Body of pancreas (tissue), 4 donors: Measurements from ENCODE around the gene PKNOX2. TPM values are rescaled to one million over a fixed set of nuclear protein-coding genes. Genes with fewer than 3 reads are reported as not detected.

ENCODE experiments used
- ATAC-seq: fragments of 150-250 bp; one replicate; pipeline ENCODE4 v1.9.1; 2016
- DNase-seq, 4 donors: peaks; one replicate each; pipeline ENCODE4 v3.0.0-alpha.2; 2019
- H3K27ac ChIP-seq, 4 donors: fragments of 200-600 bp; sonication (generic); 1 replicate in 3 of 4; 2 replicates in 1 of 4; pipeline versions ENCODE4 v1.5.1 to v1.6.1; 2016 to 2019; ENCODE audit warnings: mild to moderate bottlenecking in 1 of 4, mixed read lengths in 1 of 4, moderate library complexity in 1 of 4
- H3K27me3 ChIP-seq, 2 donors: fragments of 200-600 bp; sonication (generic); one replicate each; pipeline ENCODE4 v1.6.0; 2016; ENCODE audit warnings: mild to moderate bottlenecking in 1 of 2
- H3K36me3 ChIP-seq, 2 donors: fragments of 200-600 bp; sonication (generic); replicated peaks in 1 of 2; 2 replicates each; pipeline ENCODE4 v1.5.1; 2016; ENCODE audit warnings: low read depth in 2 of 2; ENCODE audit not compliant: insufficient read depth in 1 of 2
- H3K4me1 ChIP-seq: fragments of 200-600 bp; sonication (generic); one replicate; pipeline ENCODE4 v1.6.0; 2016
- H3K4me3 ChIP-seq, 2 donors: fragments of 200-600 bp; sonication (generic); 1 replicate in 1 of 2; 2 replicates in 1 of 2; pipeline ENCODE4 v1.5.1; 2016 to 2019
- H3K9me3 ChIP-seq, 3 donors: fragments of 200-600 bp; sonication (generic); 1 replicate in 2 of 3; 2 replicates in 1 of 3; pipeline ENCODE4 v1.5.1; 2016
- CTCF ChIP-seq, 7 experiments: fragments of 450-650 bp in 4 of 7; fragments of 200-600 bp in 3 of 7; sonication (generic) in 3 of 7; IDR thresholded peaks; one replicate each; pipeline ENCODE4 v1.5.1; 2016 to 2019; ENCODE audit warnings: antibody characterized with exemption in 7 of 7
- POLR2A ChIP-seq, 3 donors: fragments of 450-650 bp; IDR thresholded peaks; one replicate each; pipeline ENCODE4 v1.6.1; 2016; ENCODE audit warnings: antibody characterized with exemption in 3 of 3, mild to moderate bottlenecking in 2 of 3
- WGBS, 2 donors: methylation state at CpG; one replicate each; pipeline ENCODE4 v1.1.5; 2017; 5-methylcytosine and 5-hydroxymethylcytosine counted together
- intact Hi-C: fragments of 100-400 bp; cut with DNase I; formaldehyde crosslinking; loops from one replicate; pipeline ENCODE4 v1.15.1; 2023
- total RNA-seq, 2 donors: library from RNA; depleted of rRNA; stranded (reverse); fragments of >200 nt; gene quantifications; one replicate each; pipeline ENCODE4 v1.1.0, GENCODE V29; 2016

The PKNOX2 gene
- total RNA-seq, 2 donors from 2014 or later, result 4.2 to 4.9 TPM

DNA sequence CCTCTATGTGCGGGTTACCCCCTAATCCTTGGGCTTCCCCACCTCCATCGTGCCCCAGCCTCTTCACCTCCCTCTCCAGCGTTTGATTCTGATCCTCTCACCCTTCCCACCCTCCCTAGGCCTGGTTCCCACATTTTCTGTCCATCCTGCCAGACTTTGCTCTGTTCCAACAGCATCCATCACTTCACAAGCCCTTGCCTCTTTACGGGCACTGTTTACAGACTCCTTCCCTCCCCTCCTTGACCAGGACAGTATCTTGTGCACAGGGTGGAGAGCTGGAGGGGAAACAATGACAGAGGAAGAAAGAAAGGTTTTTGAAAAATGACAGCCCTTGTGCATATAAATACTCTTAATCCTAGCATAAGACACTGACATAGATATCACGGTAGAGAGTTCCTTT is 301.1 kb downstream of the PKNOX2 start:
- Histone ChIP-seq H3K27me3 (no peaks in the 10 kb centered on the region), H3K4me3 (no peak overlapping the region), H3K4me1 (no peaks in the 10 kb centered on the region), H3K36me3 (no peaks in the 10 kb centered on the region), H3K9me3 (no peaks in the 10 kb centered on the region), H3K27ac (no peak overlapping the region)
- intact Hi-C loops, result no loop called here
- 36 to 53% methylated on average over 5 of the region's 5 CpGs for WGBS, 2 donors
- TF ChIP-seq POLR2A (IDR thresholded peaks at IDR 0.05) (no peak), CTCF (IDR thresholded peaks at IDR 0.05) (no peak)
- no peak for ATAC-seq
- DNase-seq, result no peak

GRCh38 chr11:125468025-125468424 is 303.5 kb downstream of the PKNOX2 start:
- no peak for TF ChIP-seq CTCF (IDR thresholded peaks at IDR 0.05)
- TF ChIP-seq POLR2A (IDR thresholded peaks at IDR 0.05), result no peak
- H3K4me1 ChIP-seq, result no peaks in the 10 kb centered on the region
- intact Hi-C loops, result no loop called here

GRCh38 chr11:125468852-125469251 is 304.3 kb downstream of the PKNOX2 start:
- TF ChIP-seq POLR2A (IDR thresholded peaks at IDR 0.05), result no peak
- TF ChIP-seq CTCF (IDR thresholded peaks at IDR 0.05), result no peak
- no peak overlapping the region for H3K27ac ChIP-seq
- no peaks in the 10 kb centered on the region for H3K27me3 ChIP-seq
- no peak overlapping the region for H3K4me3 ChIP-seq
- H3K36me3 ChIP-seq, result no peaks in the 10 kb centered on the region
- ATAC-seq (no peak), DNase-seq (no peak)
- intact Hi-C loops, result no loop called here
- no peaks in the 10 kb centered on the region for H3K4me1 ChIP-seq
- H3K9me3 ChIP-seq, result no peaks in the 10 kb centered on the region
- WGBS, 2 donors, result 85 to 100% methylated on average over 2 of the region's 2 CpGs

More at GRCh38 chr11:125468025-125468424, 303.5 kb downstream of the PKNOX2 start:
- ATAC-seq, result no peak
- no peak for DNase-seq
- no peaks in the 10 kb centered on the region for H3K36me3 ChIP-seq
- no peaks in the 10 kb centered on the region for H3K9me3 ChIP-seq
- H3K4me3 ChIP-seq, result no peak overlapping the region
- no peak overlapping the region for H3K27ac ChIP-seq
- no peaks in the 10 kb centered on the region for H3K27me3 ChIP-seq

GRCh38 chr11:125470355-125470754 is 305.8 kb downstream of the PKNOX2 start:
- no peaks in the 10 kb centered on the region for H3K36me3 ChIP-seq
- no peak overlapping the region for H3K27ac ChIP-seq
- no peak for ATAC-seq
- no peak overlapping the region for H3K4me3 ChIP-seq
- WGBS, 2 donors, result 54 to 75% methylated on average over 2 of the region's 2 CpGs
- TF ChIP-seq POLR2A (IDR thresholded peaks at IDR 0.05) (no peak), CTCF (IDR thresholded peaks at IDR 0.05) (no peak)
- H3K9me3 ChIP-seq, result no peaks in the 10 kb centered on the region
- H3K27me3 ChIP-seq, result no peaks in the 10 kb centered on the region
- intact Hi-C loops, result no loop called here
- DNase-seq, result no peak
- H3K4me1 ChIP-seq, result no peaks in the 10 kb centered on the region

DNA sequence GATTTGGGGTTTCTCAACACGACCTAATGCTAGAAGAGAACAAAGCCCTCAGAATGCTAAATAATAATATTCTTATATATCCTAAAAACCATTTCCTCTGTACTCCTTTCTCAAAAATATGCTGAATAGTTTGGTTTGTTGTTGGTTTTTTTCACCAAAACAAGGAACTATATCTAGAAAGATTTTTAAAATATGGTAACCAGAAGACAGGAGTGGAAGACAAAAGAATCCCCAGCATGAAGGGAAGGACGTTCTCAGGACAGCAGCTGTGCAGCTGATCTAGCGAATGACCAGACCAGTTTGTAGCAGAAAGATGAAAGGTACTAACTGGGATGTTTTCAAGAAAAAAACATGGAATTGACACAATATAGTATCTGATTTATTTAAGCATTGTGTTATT is 312.2 kb downstream of the PKNOX2 start:
- 53 to 54% methylated on average over 3 of the region's 3 CpGs for WGBS, 2 donors
- ATAC-seq, result no peak
- Histone ChIP-seq H3K36me3 (no peaks in the 10 kb centered on the region), H3K27me3 (no peaks in the 10 kb centered on the region), H3K4me1 (no peaks in the 10 kb centered on the region), H3K9me3 (no peaks in the 10 kb centered on the region), H3K27ac (no peak overlapping the region), H3K4me3 (no peak overlapping the region)
- TF ChIP-seq POLR2A (IDR thresholded peaks at IDR 0.05) (no peak), CTCF (IDR thresholded peaks at IDR 0.05) (no peak)
- no peak for DNase-seq
- intact Hi-C loops, result no loop called here
